ENCODE results near the gene NAA40.
"Not testable (repeated sequence)": the region's sequence is repeated elsewhere in the genome, so short reads cannot be mapped to it uniquely, and the experiment has no call there.

Gene NAA40

GRCh38 chr11:63939397-63939891 is 642 bp downstream of the NAA40 start:
- no peak for DNase-seq (ENCODE audit: low spot score)

- peak; percentile 30 for DNase-seq (ENCODE audit: low spot score)
Observed at GRCh38 chr11:63940786-63941185, 2.0 kb downstream of the NAA40 start.

GRCh38 chr11:63941901-63942300 is 3.1 kb downstream of the NAA40 start:
- no peak for DNase-seq (ENCODE audit: low spot score)

- DNase-seq (ENCODE audit: low spot score): no peak
Observed at GRCh38 chr11:63942803-63943202, 4.0 kb downstream of the NAA40 start.

GRCh38 chr11:63944987-63945386 is 6.2 kb downstream of the NAA40 start:
- peak; percentile 10 for DNase-seq (ENCODE audit: low spot score)

GRCh38 chr11:63945477-63946163 is 6.8 kb downstream of the NAA40 start:
- peak; percentile 84 for DNase-seq (ENCODE audit: low spot score)

GRCh38 chr11:63951779-63952536 is 13.2 kb downstream of the NAA40 start:
- no peak for DNase-seq (ENCODE audit: low spot score)

- DNase-seq (ENCODE audit: low spot score): no peak
Observed at GRCh38 chr11:63952570-63952969, 13.8 kb downstream of the NAA40 start.

GRCh38 chr11:63958008-63958407 is 19.2 kb downstream of the NAA40 start:
- DNase-seq (ENCODE audit: low spot score): no peak

GRCh38 chr11:63961608-63962412 is 23.0 kb downstream of the NAA40 start:
- DNase-seq (ENCODE audit: low spot score): no peak

GRCh38 chr11:63963895-63964294 is 25.1 kb downstream of the NAA40 start:
- not testable (repeated sequence) for DNase-seq (ENCODE audit: low spot score)

- no peak for DNase-seq (ENCODE audit: low spot score)
Observed at GRCh38 chr11:63966444-63966843, 27.6 kb downstream of the NAA40 start.

GRCh38 chr11:63969461-63969860 is 30.7 kb downstream of the NAA40 start:
- DNase-seq (ENCODE audit: low spot score): no peak

- DNase-seq (ENCODE audit: low spot score): no peak
Observed at GRCh38 chr11:63970902-63971301, 32.1 kb downstream of the NAA40 start.

GRCh38 chr11:63973912-63974258 is 35.1 kb downstream of the NAA40 start:
- not testable (repeated sequence) for DNase-seq (ENCODE audit: low spot score)

- DNase-seq (ENCODE audit: low spot score): peak; percentile 100
Observed at GRCh38 chr11:63974259-63975143, 35.7 kb downstream of the NAA40 start, which contains the start of gene COX8A. COX8A (plus strand) TSS chr11:63974620; CDS start chr11:63974681, 61 bp downstream.

- DNase-seq (ENCODE audit: low spot score): no peak
Observed at GRCh38 chr11:63978551-63979239, 39.9 kb downstream of the NAA40 start.

GRCh38 chr11:63979426-63979825 is 40.6 kb downstream of the NAA40 start:
- no peak for DNase-seq (ENCODE audit: low spot score)

- DNase-seq (ENCODE audit: low spot score): peak; percentile 37
Observed at GRCh38 chr11:63985812-63986155, 47.0 kb downstream of the NAA40 start.

GRCh38 chr11:63986156-63986931 is 47.5 kb downstream of the NAA40 start, which contains the start of gene OTUB1:
OTUB1 (plus strand) TSS chr11:63986438; CDS start chr11:63986457, 19 bp downstream.
- peak; percentile 85 for DNase-seq (ENCODE audit: low spot score)
